Fibroblast of skin of scalp (primary cell): ENCODE measurements around the gene EXOSC7. TPM values are rescaled to one million over a fixed set of nuclear protein-coding genes. Genes with fewer than 3 reads are reported as not detected.
"Not testable (repeated sequence)": the region's sequence is repeated elsewhere in the genome, so short reads cannot be mapped to it uniquely, and the experiment has no call there.

Experiments
- DNase-seq: peaks from one replicate; pipeline ENCODE4 v3.0.0-alpha.2; 2013
- polyA plus RNA-seq, 2 experiments: library from polyadenylated mRNA; unstranded; fragments of 120-200 nt; gene quantifications; one replicate each; pipeline ENCODE4 v1.2.1, GENCODE V29; 2013; ENCODE audit not compliant: insufficient read length in 2 of 2

EXOSC7 gene
- 38.9 TPM for polyA plus RNA-seq (2013, experiment 1 of 2; ENCODE audit: insufficient read length)
- polyA plus RNA-seq (2013, experiment 2 of 2; ENCODE audit: insufficient read length): 37.7 TPM

GRCh38 chr3:44976002-44976815 is at the start of gene EXOSC7, which contains the start of gene ZDHHC3:
Gene EXOSC7 (plus strand): TSS chr3:44976244. CDS start chr3:44976278, 34 bp downstream.
Gene ZDHHC3 (minus strand): TSS chr3:44976174. CDS start chr3:44959436, 16,738 bp downstream.
- peak; percentile 89 for DNase-seq

- no peak for DNase-seq
Observed at GRCh38 chr3:44926921-44927320, 49.1 kb upstream of the EXOSC7 start.

- no peak for DNase-seq
Observed at GRCh38 chr3:44927371-44927770, 48.7 kb upstream of the EXOSC7 start.

GRCh38 chr3:44929782-44930181 is 46.3 kb upstream of the EXOSC7 start:
- DNase-seq: no peak

- DNase-seq: no peak
Observed at GRCh38 chr3:44930911-44931310, 45.1 kb upstream of the EXOSC7 start.

GRCh38 chr3:44931791-44932190 is 44.3 kb upstream of the EXOSC7 start:
- no peak for DNase-seq

GRCh38 chr3:44932271-44932670 is 43.8 kb upstream of the EXOSC7 start:
- no peak for DNase-seq

- DNase-seq: no peak
Observed at GRCh38 chr3:44932986-44933944, 42.8 kb upstream of the EXOSC7 start.

GRCh38 chr3:44939581-44940036 is 36.4 kb upstream of the EXOSC7 start:
- no peak for DNase-seq

GRCh38 chr3:44942202-44942921 is 33.7 kb upstream of the EXOSC7 start:
- peak; percentile 20 for DNase-seq

- DNase-seq: no peak
Observed at GRCh38 chr3:44948239-44948638, 27.8 kb upstream of the EXOSC7 start.

GRCh38 chr3:44949770-44950169 is 26.3 kb upstream of the EXOSC7 start:
- DNase-seq: not testable (repeated sequence)

- DNase-seq: no peak
Observed at GRCh38 chr3:44950275-44950734, 25.7 kb upstream of the EXOSC7 start.

GRCh38 chr3:44952689-44953088 is 23.4 kb upstream of the EXOSC7 start:
- DNase-seq: no peak

- no peak for DNase-seq
Observed at GRCh38 chr3:44954304-44954703, 21.7 kb upstream of the EXOSC7 start.

- no peak for DNase-seq
Observed at GRCh38 chr3:44954962-44955361, 21.1 kb upstream of the EXOSC7 start.

GRCh38 chr3:44955917-44956316 is 20.1 kb upstream of the EXOSC7 start:
- DNase-seq: no peak

- no peak for DNase-seq
Observed at GRCh38 chr3:44957986-44958385, 18.1 kb upstream of the EXOSC7 start.

- no peak for DNase-seq
Observed at GRCh38 chr3:44958386-44958785, 17.7 kb upstream of the EXOSC7 start.

GRCh38 chr3:44960387-44961026 is 15.5 kb upstream of the EXOSC7 start:
- DNase-seq: peak; percentile 17

- no peak for DNase-seq
Observed at GRCh38 chr3:44961888-44962287, 14.2 kb upstream of the EXOSC7 start.
